Activated T-cell treated with anti-CD3 and anti-CD28 coated beads, Interleukin-2, amount 50 U/mL, for 4 hours (primary cell): ENCODE results near the gene SPECC1L. TPM values are rescaled to one million over a fixed set of nuclear protein-coding genes. Genes with fewer than 3 reads are reported as not detected.
"Not testable (repeated sequence)": the region's sequence is repeated elsewhere in the genome, so short reads cannot be mapped to it uniquely, and the experiment has no call there.

Experiments used
- ATAC-seq, 2 donors: fragments of 200-7000 bp; cut with Tn5 transposase; one replicate each; pipeline ENCODE4 v1.10.0; 2021
- DNase-seq: peaks from one replicate; pipeline ENCODE4 v3.0.0-alpha.2; 2020
- H3K27me3 Mint-ChIP-seq: one replicate; pipeline ENCODE4 v1.8.0; 2021; ENCODE audit warnings: low read depth, mixed read lengths
- H3K36me3 Mint-ChIP-seq: one replicate; pipeline ENCODE4 v1.8.0; 2022; ENCODE audit warnings: mixed read lengths; ENCODE audit not compliant: insufficient read depth
- H3K4me1 Mint-ChIP-seq: one replicate; pipeline ENCODE4 v1.8.0; 2021; ENCODE audit warnings: low read depth, mixed read lengths
- H3K4me3 Mint-ChIP-seq: one replicate; pipeline ENCODE4 v1.8.0; 2021; ENCODE audit warnings: mild to moderate bottlenecking, moderate library complexity, mixed read lengths
- H3K9me3 Mint-ChIP-seq: one replicate; pipeline ENCODE4 v1.8.0; 2021; ENCODE audit warnings: mixed read lengths
- total RNA-seq, 3 donors: library from RNA; stranded (reverse); gene quantifications; one replicate each; pipeline ENCODE4 v1.2.1, GENCODE V29; 2021

Gene SPECC1L
- total RNA-seq, 3 donors from 2014 or later: 31.4 to 33.6 (median 33.1) TPM

GRCh38 chr22:24240985-24241692, 29.5 kb upstream of the SPECC1L start:
- H3K9me3 Mint-ChIP-seq, DNase-seq, H3K4me3 Mint-ChIP-seq, H3K36me3 Mint-ChIP-seq, H3K27me3 Mint-ChIP-seq, ATAC-seq: not testable (repeated sequence)
- peaks cover 36% of the 10 kb centered on the region for H3K4me1 Mint-ChIP-seq

- DNase-seq, ATAC-seq, H3K4me3 Mint-ChIP-seq, H3K27me3 Mint-ChIP-seq, H3K36me3 Mint-ChIP-seq, H3K9me3 Mint-ChIP-seq: not testable (repeated sequence)
- peaks cover 36% of the 10 kb centered on the region for H3K4me1 Mint-ChIP-seq
Measured at GRCh38 chr22:24243417-24243816, 27.2 kb upstream of the SPECC1L start.

GRCh38 chr22:24244144-24244787, 26.4 kb upstream of the SPECC1L start:
- Mint-ChIP-seq H3K4me3 (no peak overlapping the region), H3K9me3 (no peaks in the 10 kb centered on the region), H3K4me1 (peaks cover 36% of the 10 kb centered on the region), H3K36me3 (no peaks in the 10 kb centered on the region), H3K27me3 (no peaks in the 10 kb centered on the region)
- ATAC-seq (no peak), DNase-seq (no peak)

- DNase-seq, H3K36me3 Mint-ChIP-seq, H3K4me3 Mint-ChIP-seq, ATAC-seq, H3K27me3 Mint-ChIP-seq, H3K9me3 Mint-ChIP-seq: not testable (repeated sequence)
- H3K4me1 Mint-ChIP-seq: peaks cover 36% of the 10 kb centered on the region
Measured at GRCh38 chr22:24245030-24245431, 25.6 kb upstream of the SPECC1L start, which contains the start of gene GGT5. Gene GGT5 (minus strand): TSS chr22:24245082. CDS start chr22:24244725, 357 bp downstream.

GRCh38 chr22:24245584-24246561, 24.8 kb upstream of the SPECC1L start:
- not testable (repeated sequence) for H3K4me3 Mint-ChIP-seq, ATAC-seq, H3K27me3 Mint-ChIP-seq, DNase-seq, H3K36me3 Mint-ChIP-seq, H3K9me3 Mint-ChIP-seq
- peaks cover 32% of the 10 kb centered on the region for H3K4me1 Mint-ChIP-seq

- Mint-ChIP-seq H3K4me3 (no peak overlapping the region), H3K9me3 (no peaks in the 10 kb centered on the region), H3K27me3 (no peaks in the 10 kb centered on the region)
Measured at GRCh38 chr22:24247011-24247507, 23.6 kb upstream of the SPECC1L start.

GRCh38 chr22:24247564-24248344, 22.9 kb upstream of the SPECC1L start:
- peak; percentile 39 for DNase-seq
- Mint-ChIP-seq H3K27me3 (no peaks in the 10 kb centered on the region), H3K4me1 (peaks cover 18% of the 10 kb centered on the region), H3K9me3 (no peaks in the 10 kb centered on the region), H3K36me3 (no peaks in the 10 kb centered on the region), H3K4me3 (no peak overlapping the region)
- peak; percentile 70 to 73 for ATAC-seq

More at GRCh38 chr22:24247011-24247507, 23.6 kb upstream of the SPECC1L start:
- Mint-ChIP-seq H3K36me3 (no peaks in the 10 kb centered on the region), H3K4me1 (peaks cover 24% of the 10 kb centered on the region)
- DNase-seq (no peak), ATAC-seq (no peak)

- DNase-seq, H3K4me3 Mint-ChIP-seq, H3K27me3 Mint-ChIP-seq, H3K4me1 Mint-ChIP-seq, H3K9me3 Mint-ChIP-seq, ATAC-seq, H3K36me3 Mint-ChIP-seq: not testable (repeated sequence)
Measured at GRCh38 chr22:24248611-24249010, 22.0 kb upstream of the SPECC1L start.

GRCh38 chr22:24249413-24249812, 21.2 kb upstream of the SPECC1L start:
- H3K4me1 Mint-ChIP-seq, H3K36me3 Mint-ChIP-seq, DNase-seq, H3K27me3 Mint-ChIP-seq, ATAC-seq, H3K9me3 Mint-ChIP-seq, H3K4me3 Mint-ChIP-seq: not testable (repeated sequence)

- H3K4me3 Mint-ChIP-seq, H3K27me3 Mint-ChIP-seq, ATAC-seq, H3K4me1 Mint-ChIP-seq, H3K9me3 Mint-ChIP-seq, DNase-seq, H3K36me3 Mint-ChIP-seq: not testable (repeated sequence)
Measured at GRCh38 chr22:24251286-24251685, 19.3 kb upstream of the SPECC1L start.

- not testable (repeated sequence) for DNase-seq, H3K4me1 Mint-ChIP-seq, H3K4me3 Mint-ChIP-seq, H3K9me3 Mint-ChIP-seq, H3K27me3 Mint-ChIP-seq, ATAC-seq, H3K36me3 Mint-ChIP-seq
Measured at GRCh38 chr22:24253126-24253525, 17.5 kb upstream of the SPECC1L start.

- ATAC-seq, H3K4me3 Mint-ChIP-seq, H3K4me1 Mint-ChIP-seq, H3K27me3 Mint-ChIP-seq, DNase-seq, H3K36me3 Mint-ChIP-seq, H3K9me3 Mint-ChIP-seq: not testable (repeated sequence)
Measured at GRCh38 chr22:24256136-24256535, 14.5 kb upstream of the SPECC1L start.

GRCh38 chr22:24256736-24257135, 13.9 kb upstream of the SPECC1L start:
- not testable (repeated sequence) for H3K4me1 Mint-ChIP-seq, H3K4me3 Mint-ChIP-seq, H3K36me3 Mint-ChIP-seq, H3K9me3 Mint-ChIP-seq, H3K27me3 Mint-ChIP-seq, ATAC-seq, DNase-seq
